Stimulated activated CD8-positive, alpha-beta memory T cell treated with anti-CD3 and anti-CD28 coated beads, Interleukin-4, amount 100 ng/mL, for 48 hours (primary cell): Measurements from ENCODE around the gene SART1.
"Not testable (repeated sequence)": the region's sequence is repeated elsewhere in the genome, so short reads cannot be mapped to it uniquely, and the experiment has no call there.

ENCODE experiments used
- DNase-seq: peaks from one replicate; pipeline ENCODE4 v3.0.0-alpha.2; 2020

SART1 gene

GRCh38 chr11:66001942-66002647, 40.6 kb downstream of the SART1 start, which contains the start of the genes BANF1 and EIF1AD:
BANF1 (plus strand) TSS chr11:66002503; CDS start chr11:66003251, 748 bp downstream.
EIF1AD (minus strand) TSS chr11:66002157; CDS start chr11:66000389, 1,768 bp downstream.
- peak; percentile 94 for DNase-seq

DNA sequence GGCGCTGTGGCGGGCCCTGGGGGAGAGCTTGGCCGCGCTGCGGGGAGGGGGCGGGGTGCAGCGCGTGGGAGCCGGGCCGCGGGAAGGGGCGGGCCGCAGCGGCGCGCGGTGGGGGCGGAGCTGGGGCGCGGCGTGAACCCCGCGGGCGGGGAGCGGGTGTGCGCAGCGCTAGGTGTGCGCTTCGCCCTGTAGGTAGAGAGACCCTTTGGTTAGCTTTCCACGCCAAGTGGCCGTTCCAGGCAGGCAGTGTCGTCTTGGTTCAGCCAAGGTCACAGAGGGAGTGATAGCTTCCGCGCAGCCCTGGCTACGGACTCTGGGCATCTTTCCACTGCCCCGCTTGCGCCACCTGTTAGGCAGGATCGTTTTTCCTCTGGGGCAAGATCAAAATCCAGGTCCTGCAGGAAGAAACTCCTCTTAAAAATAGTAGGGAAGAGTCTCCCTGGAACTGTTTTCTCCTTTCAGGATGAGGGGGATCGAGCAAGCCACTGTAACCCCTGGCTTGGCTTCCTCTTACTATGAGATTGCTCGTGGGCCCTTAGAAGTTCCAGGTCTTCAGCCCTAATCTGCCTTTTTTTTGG, 41.2 kb downstream of the SART1 start:
- DNase-seq = no peak

- DNase-seq = no peak
These were observed 41.8 kb downstream of the SART1 start for GRCh38 chr11:66003291-66003690.

- no peak for DNase-seq
These were observed 42.7 kb downstream of the SART1 start for GRCh38 chr11:66004186-66004585.

DNA sequence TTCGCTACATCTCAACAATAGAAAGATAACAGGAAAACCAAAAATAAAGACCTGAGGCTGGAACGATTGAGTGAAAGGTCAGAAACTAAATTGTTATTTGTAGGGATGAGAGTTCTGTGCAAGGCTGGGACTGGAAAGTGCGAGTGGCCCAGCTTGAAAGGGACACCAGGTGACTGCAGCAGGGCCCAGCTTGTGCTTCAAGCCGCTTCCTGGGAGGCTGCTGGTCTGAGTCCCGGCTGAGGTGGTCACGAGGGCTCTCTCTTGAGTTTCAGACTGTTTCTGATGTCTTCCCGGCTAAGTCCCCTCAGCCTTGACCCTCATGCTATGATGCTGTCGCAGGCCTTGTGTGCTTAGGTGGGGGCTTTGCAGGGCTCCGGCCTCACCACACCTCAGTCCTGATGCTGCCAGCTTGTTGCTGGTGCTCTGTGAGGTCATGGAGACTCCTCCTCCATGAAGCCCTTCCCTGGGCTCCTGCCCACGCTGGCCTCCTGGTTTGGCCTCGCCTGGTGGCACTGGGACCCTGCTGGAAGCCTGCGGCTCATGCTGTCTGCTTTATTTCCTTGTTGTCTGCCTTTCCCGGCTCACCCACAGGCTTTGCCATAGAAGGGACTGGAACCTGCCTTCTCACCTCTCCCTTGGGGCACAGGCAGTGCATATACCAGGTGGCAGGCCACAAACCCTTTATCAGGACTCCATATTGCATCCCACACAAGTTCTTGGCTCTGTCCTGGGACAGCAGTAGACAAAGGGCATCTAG, 44.8 kb downstream of the SART1 start:
- no peak for DNase-seq

GRCh38 chr11:66006891-66007176, 45.3 kb downstream of the SART1 start:
- no peak for DNase-seq

GRCh38 chr11:66007201-66007634, 45.7 kb downstream of the SART1 start:
- DNase-seq = no peak

DNA sequence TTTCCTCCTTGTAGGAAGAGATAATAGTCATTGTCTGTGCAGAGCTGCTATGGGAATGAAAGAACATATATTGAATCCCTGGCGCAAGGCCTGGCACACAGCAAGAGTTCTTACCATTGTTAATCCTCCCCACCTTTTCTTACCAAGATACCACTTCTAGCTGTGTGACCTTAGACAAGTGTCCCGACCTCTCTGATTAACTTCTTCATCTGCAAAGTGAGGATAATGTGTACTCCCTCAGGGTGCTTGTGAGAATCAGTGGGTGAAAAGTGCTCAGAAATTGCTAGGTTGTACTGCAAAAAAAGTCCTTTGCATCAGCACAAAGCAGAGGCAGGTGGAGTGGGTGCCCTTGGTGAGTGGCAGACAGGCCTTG, 46.5 kb downstream of the SART1 start:
- no peak for DNase-seq

- no peak for DNase-seq
These were observed 47.1 kb downstream of the SART1 start for GRCh38 chr11:66008468-66009101.

GRCh38 chr11:66010036-66010435, 48.5 kb downstream of the SART1 start:
- DNase-seq = not testable (repeated sequence)

DNA sequence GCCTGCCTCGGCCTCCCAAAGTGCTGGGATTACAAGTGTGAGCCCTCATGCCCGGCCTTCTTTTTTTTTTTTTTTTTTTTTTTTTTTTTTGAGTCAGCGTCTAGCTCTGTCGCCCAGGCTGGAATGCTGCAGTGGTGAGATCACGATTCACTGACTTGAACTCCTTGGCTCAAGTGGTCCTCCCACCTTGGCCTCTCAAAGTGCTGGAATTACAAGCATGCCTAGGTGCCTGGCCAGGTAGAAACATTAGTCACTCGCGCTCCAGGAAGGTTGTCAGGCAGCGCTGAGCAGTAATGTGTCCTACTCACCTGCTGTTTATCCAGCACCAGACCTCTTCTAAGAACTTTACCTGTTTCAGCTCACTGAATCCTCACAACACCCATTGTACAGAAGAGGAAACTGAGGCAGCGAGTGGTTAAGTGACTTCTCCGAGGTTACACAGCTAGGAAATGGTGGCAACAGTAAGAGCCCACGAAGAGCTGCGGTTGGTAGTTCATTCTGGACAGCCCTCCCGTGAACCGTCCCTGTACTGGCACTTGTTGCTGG, 49.8 kb downstream of the SART1 start:
- DNase-seq = no peak

DNA sequence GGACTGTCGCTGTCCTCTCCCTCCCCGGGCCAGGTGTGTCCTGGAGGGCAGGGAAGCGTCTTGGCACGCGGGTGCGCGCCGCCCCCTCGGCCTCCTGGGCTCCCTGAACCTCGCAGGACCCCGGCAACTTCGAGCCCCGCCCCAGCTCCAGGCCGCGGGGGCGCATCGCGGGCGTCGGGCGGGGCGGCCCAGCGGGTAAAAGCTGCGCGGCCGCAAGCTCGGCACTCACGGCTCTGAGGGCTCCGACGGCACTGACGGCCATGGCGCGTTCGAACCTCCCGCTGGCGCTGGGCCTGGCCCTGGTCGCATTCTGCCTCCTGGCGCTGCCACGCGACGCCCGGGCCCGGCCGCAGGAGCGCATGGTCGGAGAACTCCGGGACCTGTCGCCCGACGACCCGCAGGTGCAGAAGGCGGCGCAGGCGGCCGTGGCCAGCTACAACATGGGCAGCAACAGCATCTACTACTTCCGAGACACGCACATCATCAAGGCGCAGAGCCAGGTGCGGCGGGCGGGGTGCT, 50.3 kb downstream of the SART1 start, which contains the start of gene CST6:
Gene CST6 (plus strand): TSS at position 224 of the 519 bp plus-strand sequence. CDS start 37 bp downstream, at position 261.
- DNase-seq = no peak

GRCh38 chr11:66012371-66012945, 50.9 kb downstream of the SART1 start:
- no peak for DNase-seq

DNA sequence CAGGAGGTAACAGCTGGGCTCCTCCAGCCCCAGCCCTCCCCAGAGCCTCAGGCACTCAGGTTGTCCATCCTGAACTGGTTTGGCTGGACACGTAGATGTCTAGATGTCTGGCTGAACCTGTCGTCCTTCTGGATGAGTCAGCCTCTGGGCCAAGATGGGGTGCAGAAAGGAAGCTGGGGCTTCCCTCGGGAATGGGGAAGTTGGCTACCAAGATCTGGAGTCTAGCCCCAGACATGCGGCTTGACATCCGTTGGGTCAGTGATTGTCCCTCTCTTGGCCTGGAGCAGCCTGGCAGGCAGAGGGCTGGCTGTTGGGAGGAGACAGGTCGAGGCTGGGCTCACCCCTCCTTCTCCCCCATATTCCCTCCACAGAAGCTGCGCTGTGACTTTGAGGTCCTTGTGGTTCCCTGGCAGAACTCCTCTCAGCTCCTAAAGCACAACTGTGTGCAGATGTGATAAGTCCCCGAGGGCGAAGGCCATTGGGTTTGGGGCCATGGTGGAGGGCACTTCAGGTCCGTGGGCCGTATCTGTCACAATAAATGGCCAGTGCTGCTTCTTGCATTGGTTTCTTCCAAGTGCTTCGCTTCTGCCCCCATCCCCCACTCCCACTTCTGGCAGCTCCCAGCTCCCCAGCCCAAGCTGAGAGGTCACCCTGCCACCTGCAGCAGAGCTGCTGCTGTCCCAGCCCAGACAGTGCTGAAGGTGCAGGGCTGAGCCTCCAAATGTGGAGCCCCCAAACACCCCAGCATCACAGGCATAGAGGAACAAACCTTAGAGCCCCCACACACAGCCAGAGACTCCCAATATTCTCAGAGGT, 51.6 kb downstream of the SART1 start:
- DNase-seq = no peak

DNA sequence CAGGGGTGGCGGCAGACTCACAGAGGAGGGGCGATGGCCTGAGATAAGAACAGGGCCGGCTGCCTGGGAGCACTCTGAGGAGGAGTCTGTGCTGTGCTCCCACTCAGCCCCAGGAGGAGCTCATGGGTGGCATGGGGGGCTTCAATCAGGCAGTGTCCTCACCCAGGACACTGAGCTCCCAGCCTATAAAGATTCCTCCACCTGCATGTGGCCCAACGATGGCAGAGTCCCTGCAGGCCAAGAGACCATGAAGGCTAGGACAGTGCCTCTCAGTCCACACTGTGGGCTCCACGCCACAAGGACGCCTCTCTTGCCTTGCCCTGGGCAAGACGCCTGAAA, 52.2 kb downstream of the SART1 start:
- no peak for DNase-seq

- DNase-seq = no peak
These were observed 53.4 kb downstream of the SART1 start for GRCh38 chr11:66014804-66015453.

DNA sequence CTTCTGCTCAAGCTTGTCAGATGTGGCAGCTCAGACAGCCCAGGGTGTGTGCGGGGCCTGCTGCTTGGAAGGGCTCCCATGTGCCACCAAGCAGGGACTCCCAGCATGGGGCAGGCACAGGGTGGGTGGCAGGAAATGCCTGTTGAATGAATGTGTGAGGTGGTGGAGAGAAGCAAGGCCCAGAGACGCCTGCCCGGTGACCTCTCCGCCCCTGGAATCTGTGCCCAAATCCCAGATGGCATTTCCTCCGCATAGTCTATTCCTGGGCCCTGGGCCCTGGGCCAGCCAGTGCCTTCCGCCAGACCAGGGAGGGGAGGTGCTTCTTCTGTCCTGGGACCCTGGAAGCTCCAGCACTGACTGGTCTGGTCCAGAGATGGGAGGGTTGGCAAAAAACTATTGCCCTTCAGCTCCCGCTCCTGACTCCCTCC, 53.9 kb downstream of the SART1 start:
- no peak for DNase-seq

DNA sequence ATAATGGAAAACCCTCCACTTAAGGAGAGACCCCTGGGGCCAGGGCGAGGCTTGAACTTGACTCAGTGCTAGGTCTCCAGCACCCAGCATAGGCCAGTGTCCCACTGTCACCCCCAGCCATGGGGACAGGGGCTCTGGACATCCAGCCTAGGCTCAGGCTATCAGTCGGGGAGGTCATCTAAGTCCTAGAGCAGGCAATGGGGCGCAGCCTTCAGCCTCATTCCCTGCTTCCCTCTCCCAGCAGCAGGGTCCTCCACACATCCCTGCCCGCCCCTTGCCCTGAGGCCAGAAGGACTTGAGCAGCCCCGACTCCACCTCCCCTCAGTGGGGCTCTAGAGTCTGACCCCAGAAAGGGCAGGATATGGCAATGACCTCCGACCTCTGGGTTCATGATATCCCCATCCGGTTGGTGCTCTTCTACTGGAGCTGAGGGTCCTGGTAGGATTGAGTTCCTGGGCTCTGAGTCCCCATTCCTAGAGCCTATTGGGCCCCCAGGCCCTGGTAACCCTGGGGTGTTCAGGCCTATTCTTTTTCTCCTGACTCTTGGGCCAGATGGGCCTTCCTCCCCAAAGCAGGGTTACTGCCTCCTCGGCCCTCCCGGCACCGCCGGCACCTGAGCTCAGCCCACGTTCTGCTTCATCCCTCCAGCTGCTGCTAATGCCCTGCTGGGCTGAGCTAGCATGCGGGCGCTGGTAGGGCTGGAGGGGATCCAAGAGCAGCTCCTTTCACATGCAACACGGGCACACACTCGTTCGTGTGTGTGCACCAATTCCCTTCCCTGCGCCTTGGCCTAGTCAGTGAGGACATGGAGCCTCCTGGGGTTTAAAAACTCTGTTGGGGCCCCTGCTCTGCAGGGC, 54.6 kb downstream of the SART1 start:
- no peak for DNase-seq

DNA sequence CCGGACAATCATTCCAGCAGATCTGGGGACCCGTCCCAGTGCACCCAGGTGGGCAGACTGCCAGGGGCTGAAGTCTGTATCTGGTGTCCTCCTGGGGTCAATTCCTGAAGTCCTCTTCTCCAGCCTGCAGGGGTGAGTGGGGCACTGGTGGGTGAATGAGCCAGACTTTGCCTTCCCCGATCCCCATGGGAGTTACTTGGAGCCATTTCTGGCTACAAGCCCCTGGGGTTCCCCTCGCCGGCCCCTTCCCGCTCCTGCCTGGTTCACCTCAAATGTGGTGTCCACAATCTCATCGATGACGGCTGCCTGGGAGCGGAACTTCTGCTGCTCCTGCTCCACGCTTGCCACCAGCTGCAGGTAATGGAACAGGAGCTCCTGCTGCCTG, 55.3 kb downstream of the SART1 start:
- no peak for DNase-seq

DNA sequence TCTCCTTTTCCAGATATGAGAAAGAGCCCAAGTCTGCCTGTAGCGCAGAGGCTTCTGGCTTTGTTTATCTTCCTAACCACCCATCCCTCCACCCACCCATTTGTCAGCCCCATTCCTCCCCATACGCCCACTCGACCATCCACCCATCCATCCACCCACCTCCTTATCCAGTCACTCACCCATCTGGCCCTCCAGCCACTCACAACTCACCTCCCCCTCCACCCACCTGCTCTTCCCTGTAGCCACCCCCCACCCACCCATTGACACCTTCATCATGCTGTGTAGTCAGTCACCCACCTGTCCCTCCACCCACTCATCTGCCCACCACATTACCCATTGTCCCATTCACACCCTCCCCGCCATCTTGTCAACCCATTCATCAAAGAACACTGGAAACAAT, 55.8 kb downstream of the SART1 start:
- no peak for DNase-seq
